ENCODE data around the gene KLF13. TPM values are rescaled to one million over a fixed set of nuclear protein-coding genes. Genes with fewer than 3 reads are reported as not detected.

Gene KLF13
- total RNA-seq = 13.8 and 25.4 TPM in 2 replicates

GRCh38 chr15:31326156-31326874 lies at the start of gene KLF13:
Gene KLF13, plus strand, starts transcription at chr15:31326835. Its CDS starts 378 bp downstream, at chr15:31327213.
- H3K4me3 ChIP-seq (ENCODE audit: low read depth, low read length) = peak within 1 kb of the TSS; percentile 73
- TF ChIP-seq, protein P1, sequence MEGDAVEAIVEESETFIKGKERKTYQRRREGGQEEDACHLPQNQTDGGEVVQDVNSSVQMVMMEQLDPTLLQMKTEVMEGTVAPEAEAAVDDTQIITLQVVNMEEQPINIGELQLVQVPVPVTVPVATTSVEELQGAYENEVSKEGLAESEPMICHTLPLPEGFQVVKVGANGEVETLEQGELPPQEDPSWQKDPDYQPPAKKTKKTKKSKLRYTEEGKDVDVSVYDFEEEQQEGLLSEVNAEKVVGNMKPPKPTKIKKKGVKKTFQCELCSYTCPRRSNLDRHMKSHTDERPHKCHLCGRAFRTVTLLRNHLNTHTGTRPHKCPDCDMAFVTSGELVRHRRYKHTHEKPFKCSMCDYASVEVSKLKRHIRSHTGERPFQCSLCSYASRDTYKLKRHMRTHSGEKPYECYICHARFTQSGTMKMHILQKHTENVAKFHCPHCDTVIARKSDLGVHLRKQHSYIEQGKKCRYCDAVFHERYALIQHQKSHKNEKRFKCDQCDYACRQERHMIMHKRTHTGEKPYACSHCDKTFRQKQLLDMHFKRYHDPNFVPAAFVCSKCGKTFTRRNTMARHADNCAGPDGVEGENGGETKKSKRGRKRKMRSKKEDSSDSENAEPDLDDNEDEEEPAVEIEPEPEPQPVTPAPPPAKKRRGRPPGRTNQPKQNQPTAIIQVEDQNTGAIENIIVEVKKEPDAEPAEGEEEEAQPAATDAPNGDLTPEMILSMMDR (IDR thresholded peaks at IDR 0.05; ENCODE audit: insufficient read depth, low read depth, low read length) = no peak
- peak; percentile 98 for DNase-seq (ENCODE audit: low read depth)

GRCh38 chr15:31277335-31278060 lies 49.1 kb upstream of the KLF13 start:
- TF ChIP-seq, protein P1 (IDR thresholded peaks at IDR 0.05; ENCODE audit: insufficient read depth, low read depth, low read length) = no peak
- DNase-seq (ENCODE audit: low read depth) = no peak
- H3K4me3 ChIP-seq (ENCODE audit: low read depth, low read length) = no peak overlapping the region

GRCh38 chr15:31278061-31278445 lies 48.6 kb upstream of the KLF13 start:
- TF ChIP-seq, protein P1 (IDR thresholded peaks at IDR 0.05; ENCODE audit: insufficient read depth, low read depth, low read length) = no peak
- H3K4me3 ChIP-seq (ENCODE audit: low read depth, low read length) = no peak overlapping the region

GRCh38 chr15:31278544-31279220 lies 48.0 kb upstream of the KLF13 start:
- H3K4me3 ChIP-seq (ENCODE audit: low read depth, low read length) = no peak overlapping the region
- no peak for DNase-seq (ENCODE audit: low read depth)
- TF ChIP-seq, protein P1 (IDR thresholded peaks at IDR 0.05; ENCODE audit: insufficient read depth, low read depth, low read length) = no peak

More at GRCh38 chr15:31278061-31278445, 48.6 kb upstream of the KLF13 start:
- DNase-seq (ENCODE audit: low read depth) = no peak

DNA sequence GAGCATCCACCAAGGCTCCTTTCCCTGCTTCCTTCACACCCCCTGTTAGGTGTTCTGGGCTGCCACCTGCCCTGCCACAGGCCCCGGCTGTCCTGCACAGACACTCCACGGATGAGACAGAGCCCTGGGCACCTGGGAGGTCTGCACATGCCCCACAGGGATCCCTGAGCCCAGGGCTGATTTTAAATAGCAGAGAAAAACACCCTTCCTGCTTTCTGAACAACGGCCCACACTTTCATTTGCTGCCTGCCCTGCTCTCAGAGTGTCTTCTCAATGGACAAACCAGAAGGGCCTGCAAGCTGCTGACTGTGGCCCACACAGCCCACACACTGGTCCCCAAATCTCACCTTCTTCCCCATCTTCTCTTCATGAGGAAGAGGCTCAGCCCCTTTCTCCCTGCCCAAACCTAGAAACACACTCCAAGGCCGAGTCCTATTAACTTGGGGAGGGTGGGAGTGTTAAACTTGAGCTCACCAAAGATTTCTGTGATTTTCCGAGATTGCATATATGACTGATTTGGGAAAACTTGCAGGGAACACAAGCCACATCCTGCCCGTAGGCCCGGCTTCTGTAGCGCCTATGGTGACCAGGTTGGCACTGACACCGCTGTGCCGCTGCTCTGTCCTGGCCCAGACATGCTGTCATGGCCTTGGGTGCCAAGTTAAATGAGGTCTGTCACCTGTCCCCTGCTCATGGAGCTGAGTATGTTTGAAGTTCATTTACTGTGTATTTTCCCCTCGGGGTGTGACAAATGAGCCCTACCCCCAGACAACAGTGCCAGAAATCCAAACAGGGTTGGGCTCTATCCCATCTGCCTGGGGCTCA lies 47.2 kb upstream of the KLF13 start:
- no peak overlapping the region for H3K4me3 ChIP-seq (ENCODE audit: low read depth, low read length)
- no peak for DNase-seq (ENCODE audit: low read depth)
- TF ChIP-seq, protein P1 (IDR thresholded peaks at IDR 0.05; ENCODE audit: insufficient read depth, low read depth, low read length) = no peak
